Spleen (tissue), 11 donors: Measurements from ENCODE around the gene SCG5. TPM values are rescaled to one million over a fixed set of nuclear protein-coding genes. Genes with fewer than 3 reads are reported as not detected.

Experiments used
- DNase-seq: peaks from one replicate; pipeline ENCODE4 v3.0.0-alpha.2; 2020
- H3K27ac ChIP-seq, 8 donors: fragments of 200-600 bp; sonication (generic) in 7 of 8; 1 replicate in 4 of 8; 2 replicates in 4 of 8; pipeline versions ENCODE4 v1.5.0 to v1.8.0; 2016 to 2021; ENCODE audit warnings: inconsistent platforms in 4 of 8, mild to moderate bottlenecking in 4 of 8, moderate library complexity in 1 of 8
- H3K27me3 ChIP-seq, 7 donors: fragments of 200-600 bp; sonication (generic) in 6 of 7; replicated peaks in 1 of 7; 1 replicate in 4 of 7; 2 replicates in 3 of 7; pipeline versions ENCODE4 v1.5.0 to v1.8.0; 2016 to 2021; ENCODE audit warnings: inconsistent platforms in 3 of 7, mild to moderate bottlenecking in 1 of 7
- H3K36me3 ChIP-seq, 6 donors: fragments of 200-600 bp; sonication (generic) in 5 of 6; 1 replicate in 4 of 6; 2 replicates in 2 of 6; pipeline versions ENCODE4 v1.5.0 to v1.8.0; 2016 to 2021; ENCODE audit warnings: inconsistent platforms in 2 of 6
- H3K4me1 ChIP-seq, 6 donors: fragments of 200-600 bp; sonication (generic) in 5 of 6; 1 replicate in 3 of 6; 2 replicates in 3 of 6; pipeline versions ENCODE4 v1.5.0 to v1.8.0; 2016 to 2021; ENCODE audit warnings: inconsistent platforms in 3 of 6
- H3K4me3 ChIP-seq, 8 donors: fragments of 200-600 bp; sonication (generic) in 7 of 8; 1 replicate in 4 of 8; 2 replicates in 4 of 8; pipeline versions ENCODE4 v1.5.0 to v1.8.0; 2016 to 2021; ENCODE audit warnings: inconsistent platforms in 4 of 8, mild to moderate bottlenecking in 4 of 8, moderate library complexity in 2 of 8
- H3K9me3 ChIP-seq, 8 donors: fragments of 200-600 bp; sonication (generic) in 7 of 8; 1 replicate in 4 of 8; 2 replicates in 4 of 8; pipeline versions ENCODE4 v1.5.0 to v1.8.0; 2016 to 2021; ENCODE audit warnings: inconsistent platforms in 4 of 8
- CTCF ChIP-seq, 11 experiments: fragments of 200-600 bp in 7 of 11; fragments of 450-650 bp in 4 of 11; sonication (generic) in 4 of 11; IDR thresholded peaks in 8 of 11; conservative IDR thresholded peaks in 3 of 11; 1 replicate in 7 of 11; 2 replicates in 4 of 11; pipeline versions ENCODE4 v1.4.0 to v1.8.0; 2016 to 2021; ENCODE audit warnings: antibody characterized with exemption in 11 of 11, inconsistent platforms in 4 of 11, mild to moderate bottlenecking in 1 of 11
- POLR2A ChIP-seq, 3 donors: fragments of 450-650 bp; IDR thresholded peaks; one replicate each; pipeline ENCODE4 v1.5.1; 2017; ENCODE audit warnings: antibody characterized with exemption in 3 of 3, mild to moderate bottlenecking in 1 of 3
- POLR2AphosphoS5 ChIP-seq, 3 donors: sonication (generic); formaldehyde crosslinking; IDR thresholded peaks; one replicate each; pipeline ENCODE4 v1.5.1; 2017; ENCODE audit warnings: antibody characterized with exemption in 3 of 3
- WGBS, 5 donors: extraction: QIAGEN DNeasy Blood & Tissue Kit in 3 of 5; methylation state at CpG; one replicate each; pipeline versions ENCODE4 v1.1.5 to v1.1.7; 2013 to 2018; 5-methylcytosine and 5-hydroxymethylcytosine counted together
- intact Hi-C: fragments of 100-400 bp; cut with DNase I; formaldehyde crosslinking; loops from one replicate; pipeline ENCODE4 v1.15.0; 2023; ENCODE audit warnings: low total_unique reads
- polyA plus RNA-seq, 3 donors: library from polyadenylated mRNA; stranded (reverse); fragments of 200-250 nt; gene quantifications; one replicate each; pipeline ENCODE4 v1.2.1, GENCODE V29; 2013
- total RNA-seq, 7 donors: library from RNA; depleted of rRNA in 3 of 7; stranded (reverse); fragments of >200 nt in 3 of 7; fragmentation: NEBNext Ultra II Directional in 4 of 7; extraction: Animal tissue kit (Norgen Biotek cat#: 25700) in 4 of 7; gene quantifications; one replicate each; pipeline versions ENCODE4 v1.1.0 to v1.2.1, GENCODE V29; 2016 to 2021
- donor health status: healthy with polysubstance abuse.
- donor health status: DM: no; HTN: no; CAD: no; lungs with moderate emphysema.
- donor health status: DM: no; HTN: no; CAD: no.
- donor health status: Bipolar disorder and iron deficiency.
- donor health status: healthy.
- donor health status: DM: no; HTN: no; CAD: no.
- donor health status: DM: yes; HTN: yes; CAD: no.

The SCG5 gene
- total and polyA plus RNA-seq, 10 donors: 0.54 to 2.4 (median 1.2) TPM; not detected in 5

GRCh38 chr15:32670623-32671022 is 29.1 kb downstream of the SCG5 start:
- no peaks in the 10 kb centered on the region for H3K27me3 ChIP-seq
- no peaks in the 10 kb centered on the region for H3K9me3 ChIP-seq
- H3K4me3 ChIP-seq: no peak overlapping the region
- H3K27ac ChIP-seq: no peak overlapping the region
- no peaks in the 10 kb centered on the region for H3K4me1 ChIP-seq
- TF ChIP-seq POLR2A (IDR thresholded peaks at IDR 0.05) (no peak), POLR2AphosphoS5 (IDR thresholded peaks at IDR 0.05) (no peak), CTCF (IDR thresholded peaks at IDR 0.05 in 8 of 11, conservative IDR thresholded peaks at IDR 0.05 in 3 of 11) (no peak)
- no peaks in the 10 kb centered on the region for H3K36me3 ChIP-seq
- no peak for DNase-seq
- intact Hi-C loops: no loop called here
- 84 to 95% (median 91%) methylated on average over 3 of the region's 3 CpGs for WGBS, 5 donors

GRCh38 chr15:32671339-32672325 is 30.1 kb downstream of the SCG5 start:
- 91 to 97% (median 94%) methylated on average over 29 of the region's 29 CpGs for WGBS, 5 donors
- no peak for DNase-seq
- Histone ChIP-seq H3K27ac (no peak overlapping the region), H3K27me3 (no peaks in the 10 kb centered on the region), H3K36me3 (no peaks in the 10 kb centered on the region), H3K4me3 (no peak overlapping the region), H3K9me3 (no peaks in the 10 kb centered on the region), H3K4me1 (no peaks in the 10 kb centered on the region)
- intact Hi-C loops: no loop called here
- no peak for TF ChIP-seq CTCF (IDR thresholded peaks at IDR 0.05 in 8 of 11, conservative IDR thresholded peaks at IDR 0.05 in 3 of 11)
- TF ChIP-seq POLR2A (IDR thresholded peaks at IDR 0.05): no peak
- TF ChIP-seq POLR2AphosphoS5 (IDR thresholded peaks at IDR 0.05): no peak

- H3K9me3 ChIP-seq: no peaks in the 10 kb centered on the region
- TF ChIP-seq POLR2A (IDR thresholded peaks at IDR 0.05) (no peak), POLR2AphosphoS5 (IDR thresholded peaks at IDR 0.05) (no peak), CTCF (IDR thresholded peaks at IDR 0.05 in 8 of 11, conservative IDR thresholded peaks at IDR 0.05 in 3 of 11) (no peak)
- no peaks in the 10 kb centered on the region for H3K4me1 ChIP-seq
- 79 to 96% (median 85%) methylated on average over 2 of the region's 2 CpGs for WGBS, 5 donors
- no peaks in the 10 kb centered on the region for H3K27me3 ChIP-seq
- intact Hi-C loops: no loop called here
- H3K4me3 ChIP-seq: no peak overlapping the region
- H3K27ac ChIP-seq: no peak overlapping the region
- DNase-seq: no peak
- H3K36me3 ChIP-seq: no peaks in the 10 kb centered on the region
These were observed 33.2 kb downstream of the SCG5 start for GRCh38 chr15:32674681-32675080.

- no peaks in the 10 kb centered on the region for H3K9me3 ChIP-seq
- no peaks in the 10 kb centered on the region for H3K36me3 ChIP-seq
- no peaks in the 10 kb centered on the region for H3K27me3 ChIP-seq
- TF ChIP-seq CTCF (IDR thresholded peaks at IDR 0.05 in 8 of 11, conservative IDR thresholded peaks at IDR 0.05 in 3 of 11): no peak
- no peak for TF ChIP-seq POLR2A (IDR thresholded peaks at IDR 0.05)
- no peak for TF ChIP-seq POLR2AphosphoS5 (IDR thresholded peaks at IDR 0.05)
- no peak overlapping the region for H3K4me3 ChIP-seq
- H3K4me1 ChIP-seq: no peaks in the 10 kb centered on the region
- WGBS, 5 donors: 35 to 71% (median 49%) methylated on average over 6 of the region's 6 CpGs
- intact Hi-C loops: no loop called here
- no peak overlapping the region for H3K27ac ChIP-seq
- DNase-seq: no peak
These were observed 34.0 kb downstream of the SCG5 start for GRCh38 chr15:32675466-32675865.
